ENCODE results near the gene PKN1.

The PKN1 gene

DNA sequence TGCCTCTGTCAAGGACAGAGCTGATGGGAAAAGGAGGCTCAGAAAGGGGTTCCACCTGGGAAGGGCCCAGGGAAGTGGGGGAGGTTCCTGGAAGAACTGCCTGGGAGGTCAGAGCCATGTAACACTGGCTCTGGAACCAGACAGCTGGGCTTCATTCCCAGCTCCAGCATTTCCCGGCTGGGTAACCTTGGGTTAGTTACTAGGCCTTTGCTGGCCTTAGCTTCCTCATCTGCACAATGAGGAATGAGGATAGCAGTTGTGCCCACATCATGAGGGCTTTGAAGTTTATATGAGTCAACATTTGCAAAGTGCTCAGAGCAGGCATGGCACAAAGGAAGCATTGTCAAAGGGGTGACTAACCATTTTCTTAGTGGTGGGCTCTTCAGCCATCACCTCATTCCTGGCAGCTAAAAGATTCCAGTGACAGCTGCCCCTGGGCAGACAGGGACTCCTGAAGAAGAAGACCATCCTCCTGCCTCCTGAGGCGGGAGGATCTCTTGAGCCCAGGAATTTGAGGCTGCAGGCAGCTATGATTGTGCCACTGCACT lies 86.8 kb downstream of the PKN1 start:
- peak; percentile 75 for DNase-seq (ENCODE audit: low read depth)
- no peak overlapping the region for H3K4me3 ChIP-seq (ENCODE audit: low read length)
- TF ChIP-seq, protein P1, sequence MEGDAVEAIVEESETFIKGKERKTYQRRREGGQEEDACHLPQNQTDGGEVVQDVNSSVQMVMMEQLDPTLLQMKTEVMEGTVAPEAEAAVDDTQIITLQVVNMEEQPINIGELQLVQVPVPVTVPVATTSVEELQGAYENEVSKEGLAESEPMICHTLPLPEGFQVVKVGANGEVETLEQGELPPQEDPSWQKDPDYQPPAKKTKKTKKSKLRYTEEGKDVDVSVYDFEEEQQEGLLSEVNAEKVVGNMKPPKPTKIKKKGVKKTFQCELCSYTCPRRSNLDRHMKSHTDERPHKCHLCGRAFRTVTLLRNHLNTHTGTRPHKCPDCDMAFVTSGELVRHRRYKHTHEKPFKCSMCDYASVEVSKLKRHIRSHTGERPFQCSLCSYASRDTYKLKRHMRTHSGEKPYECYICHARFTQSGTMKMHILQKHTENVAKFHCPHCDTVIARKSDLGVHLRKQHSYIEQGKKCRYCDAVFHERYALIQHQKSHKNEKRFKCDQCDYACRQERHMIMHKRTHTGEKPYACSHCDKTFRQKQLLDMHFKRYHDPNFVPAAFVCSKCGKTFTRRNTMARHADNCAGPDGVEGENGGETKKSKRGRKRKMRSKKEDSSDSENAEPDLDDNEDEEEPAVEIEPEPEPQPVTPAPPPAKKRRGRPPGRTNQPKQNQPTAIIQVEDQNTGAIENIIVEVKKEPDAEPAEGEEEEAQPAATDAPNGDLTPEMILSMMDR (conservative IDR thresholded peaks at IDR 0.05; ENCODE audit: low read length), result no peak

GRCh38 chr19:14520543-14520942 lies 87.4 kb downstream of the PKN1 start:
- no peak overlapping the region for H3K4me3 ChIP-seq (ENCODE audit: low read length)
- TF ChIP-seq, protein P1 (conservative IDR thresholded peaks at IDR 0.05; ENCODE audit: low read length), result no peak
- no peak for DNase-seq (ENCODE audit: low read depth)

All from AG10803 (cell line).